Measurements from ENCODE around the gene BCKDK. TPM values are rescaled to one million over a fixed set of nuclear protein-coding genes. Genes with fewer than 3 reads are reported as not detected.

The BCKDK gene
- total and polyA plus RNA-seq, 2 of the 8 experiments (the other 6 are each of a cell fraction or from before 2014, with no cell fraction given): 49.6 to 77.1 TPM

GRCh38 chr16:31105677-31106213 is 2.4 kb upstream of the BCKDK start (continued):
- TF ChIP-seq MAX (IDR thresholded peaks at IDR 0.05) (peak; percentile 75), POLR2AphosphoS5 (IDR thresholded peaks at IDR 0.05; ENCODE audit: low read depth, low read length) (no peak), E2F6 (IDR thresholded peaks at IDR 0.05) (peak; percentile 44; the same call in 1 of the 2 replicates), CHD1 (IDR thresholded peaks at IDR 0.05; ENCODE audit: low read depth, low read length) (no peak), TAF1 (IDR thresholded peaks at IDR 0.05; ENCODE audit: low read depth, low read length) (no peak), BACH1 (IDR thresholded peaks at IDR 0.05; ENCODE audit: low read length) (peak; percentile 53; the same call in 1 of the 2 replicates), RAD21 (IDR thresholded peaks at IDR 0.05 in 1 of 2, conservative IDR thresholded peaks at IDR 0.05 in 1 of 2; ENCODE audit: low read depth in 2 of 2, low read length in 2 of 2) (peak; percentile 43 to 53), ASH2L (IDR thresholded peaks at IDR 0.05; ENCODE audit: low read length) (no peak), EGR1 (IDR thresholded peaks at IDR 0.05; ENCODE audit: borderline replicate concordance, low read depth, low read length) (no peak), HDAC2 (IDR thresholded peaks at IDR 0.05; ENCODE audit: borderline replicate concordance in 1 of 2, low read depth in 2 of 2, low read length in 2 of 2) (no peak)
